Stomach (tissue), 9 donors: ENCODE results near the gene OSTF1. TPM values are rescaled to one million over a fixed set of nuclear protein-coding genes. Genes with fewer than 3 reads are reported as not detected.

ENCODE experiments used
- DNase-seq, 2 donors: peaks; one replicate each; pipeline versions ENCODE4 v3.0.0 to v3.0.0-alpha.2; 2013 to 2019
- H3K27ac ChIP-seq, 5 donors: fragments of 200-600 bp in 4 of 5; sonication (generic) in 4 of 5; one replicate each; pipeline ENCODE4 v1.5.1; 2013 to 2019; ENCODE audit warnings: mild to moderate bottlenecking in 1 of 5, moderate library complexity in 1 of 5
- H3K27me3 ChIP-seq, 3 donors: fragments of 200-600 bp; sonication (generic); one replicate each; pipeline ENCODE4 v1.5.1; 2017 to 2019; ENCODE audit warnings: mixed run types in 1 of 3
- H3K36me3 ChIP-seq, 4 donors: fragments of 200-600 bp; sonication (generic); 1 replicate in 3 of 4; 2 replicates in 1 of 4; pipeline ENCODE4 v1.5.1; 2016 to 2019
- H3K4me1 ChIP-seq, 4 donors: fragments of 200-600 bp; sonication (generic); one replicate each; pipeline ENCODE4 v1.5.1; 2016 to 2019
- H3K4me3 ChIP-seq, 4 donors: fragments of 200-600 bp; sonication (generic) in 3 of 4; one replicate each; pipeline ENCODE4 v1.5.1; 2016 to 2019; ENCODE audit warnings: mild to moderate bottlenecking in 1 of 4
- H3K9me3 ChIP-seq, 4 donors: fragments of 200-600 bp; sonication (generic); one replicate each; pipeline ENCODE4 v1.5.1; 2016 to 2019
- CTCF ChIP-seq, 7 experiments: fragments of 450-650 bp in 4 of 7; fragments of 200-600 bp in 3 of 7; sonication (generic) in 3 of 7; IDR thresholded peaks; one replicate each; pipeline ENCODE4 v1.5.1; 2016 to 2019; ENCODE audit warnings: antibody characterized with exemption in 7 of 7, control low read depth in 2 of 7, mild to moderate bottlenecking in 1 of 7
- EP300 ChIP-seq: sonication (generic); formaldehyde crosslinking; IDR thresholded peaks from one replicate; pipeline ENCODE4 v1.6.1; 2017; ENCODE audit warnings: antibody characterized with exemption
- POLR2A ChIP-seq, 4 donors: fragments of 450-650 bp; IDR thresholded peaks; one replicate each; pipeline ENCODE4 v1.6.1; 2016; ENCODE audit warnings: antibody characterized with exemption in 4 of 4, control low read depth in 2 of 4, mild to moderate bottlenecking in 1 of 4, moderate library complexity in 1 of 4
- POLR2AphosphoS5 ChIP-seq, 3 donors: sonication (generic); formaldehyde crosslinking; IDR thresholded peaks; one replicate each; pipeline ENCODE4 v1.6.1; 2016; ENCODE audit warnings: antibody characterized with exemption in 3 of 3
- WGBS, 5 donors: extraction: QIAGEN DNeasy Blood & Tissue Kit in 3 of 5; methylation state at CpG; one replicate each; pipeline versions ENCODE4 v1.1.5 to v1.1.7; 2013 to 2018; 5-methylcytosine and 5-hydroxymethylcytosine counted together
- intact Hi-C: fragments of 100-400 bp; cut with DNase I; formaldehyde crosslinking; loops from one replicate; pipeline ENCODE4 v1.15.1; 2023; ENCODE audit warnings: low total_unique reads
- polyA plus RNA-seq, 3 donors: library from polyadenylated mRNA; stranded (reverse); fragments of 200-250 nt; gene quantifications; one replicate each; pipeline ENCODE4 v1.2.3, GENCODE V29; 2013
- total RNA-seq, 5 donors: library from RNA; depleted of rRNA; stranded (reverse); fragments of >200 nt; gene quantifications; one replicate each; pipeline versions ENCODE4 v1.1.0 to v1.2.3, GENCODE V29; 2014 to 2016
- donor health status: healthy with polysubstance abuse.
- donor health status: Bipolar disorder and iron deficiency.
- donor health status: healthy.

The OSTF1 gene
- total and polyA plus RNA-seq, 8 donors = 2.2 to 79.4 (median 43.5) TPM; not detected in 1

- no peaks in the 10 kb centered on the region for H3K9me3 ChIP-seq
- peak; percentile 79 to 84 for DNase-seq
- intact Hi-C loops = no loop called here
- peak overlapping the region; percentile 97 to 100 (median 98) for H3K27ac ChIP-seq
- WGBS, 5 donors = 0 to 1% (median 0%) methylated on average over 37 to 43 of the region's 43 CpGs
- peaks cover 32 to 80% (median 60%) of the 10 kb centered on the region in 4 donors for H3K4me1 ChIP-seq
- H3K4me3 ChIP-seq = peak overlapping the region; percentile 76 to 95 (median 86)
- H3K36me3 ChIP-seq = no peaks in the 10 kb centered on the region
- TF ChIP-seq POLR2A (IDR thresholded peaks at IDR 0.05) (no peak), CTCF (IDR thresholded peaks at IDR 0.05) (peak in 2 of 7 experiments; percentile 6 to 13), POLR2AphosphoS5 (IDR thresholded peaks at IDR 0.05) (peak in 1 of 3 donors; percentile 14)
- H3K27me3 ChIP-seq = no peaks in the 10 kb centered on the region
These were observed 495 bp downstream of the OSTF1 start for GRCh38 chr9:75088646-75089372.

GRCh38 chr9:75089373-75089766 is 1.1 kb downstream of the OSTF1 start:
- Histone ChIP-seq H3K4me1 (peaks cover 26 to 80% (median 58%) of the 10 kb centered on the region in 4 donors), H3K9me3 (no peaks in the 10 kb centered on the region), H3K36me3 (no peaks in the 10 kb centered on the region), H3K4me3 (peak overlapping the region; percentile 76 to 95 (median 86)), H3K27ac (peak overlapping the region; percentile 97 to 100 (median 98)), H3K27me3 (no peaks in the 10 kb centered on the region)
- 12 to 17% (median 14%) methylated on average over 11 of the region's 11 CpGs for WGBS, 5 donors
- DNase-seq = no peak
- TF ChIP-seq POLR2A (IDR thresholded peaks at IDR 0.05) (no peak), CTCF (IDR thresholded peaks at IDR 0.05) (no peak), POLR2AphosphoS5 (IDR thresholded peaks at IDR 0.05) (no peak), EP300 (no peak)
- intact Hi-C loops = no loop called here

GRCh38 chr9:75090579-75090978 is 2.3 kb downstream of the OSTF1 start:
- H3K27ac ChIP-seq = no peak overlapping the region
- H3K4me1 ChIP-seq = peaks cover 30 to 80% (median 60%) of the 10 kb centered on the region in 4 donors
- WGBS, 5 donors = 79 to 92% (median 88%) methylated on average over 4 of the region's 4 CpGs
- DNase-seq = no peak
- H3K4me3 ChIP-seq = peak overlapping the region in 2 of 4 donors; percentile 76 to 82
- no peaks in the 10 kb centered on the region for H3K36me3 ChIP-seq
- intact Hi-C loops = no loop called here
- H3K9me3 ChIP-seq = no peaks in the 10 kb centered on the region
- H3K27me3 ChIP-seq = no peaks in the 10 kb centered on the region
- TF ChIP-seq POLR2AphosphoS5 (IDR thresholded peaks at IDR 0.05) (no peak), CTCF (IDR thresholded peaks at IDR 0.05) (no peak), EP300 (no peak), POLR2A (IDR thresholded peaks at IDR 0.05) (no peak)

GRCh38 chr9:75092766-75093165 is 4.5 kb downstream of the OSTF1 start:
- 73 to 83% (median 82%) methylated on average over 4 of the region's 4 CpGs for WGBS, 5 donors
- no peak overlapping the region for H3K4me3 ChIP-seq
- no peak for DNase-seq
- H3K9me3 ChIP-seq = no peaks in the 10 kb centered on the region
- intact Hi-C loops = no loop called here
- TF ChIP-seq CTCF (IDR thresholded peaks at IDR 0.05) (no peak), POLR2AphosphoS5 (IDR thresholded peaks at IDR 0.05) (no peak), POLR2A (IDR thresholded peaks at IDR 0.05) (no peak), EP300 (no peak)
- H3K36me3 ChIP-seq = no peaks in the 10 kb centered on the region
- peaks cover 30 to 82% (median 59%) of the 10 kb centered on the region in 4 donors for H3K4me1 ChIP-seq
- H3K27ac ChIP-seq = no peak overlapping the region
- H3K27me3 ChIP-seq = no peaks in the 10 kb centered on the region
